HG03045 (cell line): ENCODE results near the gene RIOX2.

Source experiments
- ATAC-seq: cut with Tn5 transposase; IDR thresholded peaks from one replicate; pipeline ENCODE4 v1.9.1; 2021; ENCODE audit warnings: mild to moderate bottlenecking, moderate library complexity; ENCODE audit not compliant: unreplicated experiment

The RIOX2 gene

DNA sequence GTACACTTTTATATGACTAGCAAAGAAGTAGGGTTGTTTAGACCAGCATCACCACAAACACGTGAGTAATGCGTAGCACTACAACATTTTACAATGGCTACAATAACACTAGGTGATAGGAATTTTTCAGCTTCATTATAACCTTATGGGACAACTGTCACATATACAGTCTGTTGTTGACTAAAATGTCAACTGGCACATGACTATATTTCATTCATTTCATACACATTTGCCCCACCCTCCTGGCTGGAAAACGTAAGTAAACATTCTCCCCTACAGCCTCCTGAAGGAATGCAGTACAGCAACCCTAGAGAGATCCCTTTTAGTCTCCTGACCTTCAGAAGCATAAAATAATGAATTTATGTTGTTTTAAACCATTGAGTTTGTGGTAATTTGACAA is 16.2 kb downstream of the RIOX2 start:
- ATAC-seq, result no peak

DNA sequence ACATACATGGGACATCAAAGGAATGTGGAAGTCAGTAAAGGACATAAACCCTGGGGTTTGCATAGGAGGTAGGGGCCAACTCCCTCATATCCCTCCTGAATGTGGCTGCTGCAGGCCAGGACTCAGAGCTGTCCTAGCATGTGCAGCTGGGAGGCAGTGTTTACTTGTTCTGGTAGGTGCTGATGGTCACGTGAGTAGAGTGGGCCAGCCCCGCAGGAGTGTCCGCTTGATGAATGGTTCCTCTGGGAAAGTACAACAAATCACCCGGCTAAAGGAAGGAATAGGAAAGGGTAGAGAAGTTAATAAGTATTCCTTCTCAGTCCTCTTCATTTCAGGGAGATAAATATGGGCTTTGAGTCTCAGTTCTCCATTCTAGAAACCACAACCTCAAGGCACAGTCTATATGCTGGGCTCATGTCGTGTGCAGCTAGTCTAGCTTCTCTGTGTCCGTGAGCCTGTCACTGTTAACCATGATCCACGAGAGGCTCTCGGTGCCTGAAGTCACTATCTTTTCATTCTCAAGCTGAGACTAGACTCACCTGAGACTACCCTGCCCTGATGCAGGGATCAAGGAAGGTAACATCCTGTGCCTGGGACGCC is 17.9 kb downstream of the RIOX2 start:
- ATAC-seq, result no peak

DNA sequence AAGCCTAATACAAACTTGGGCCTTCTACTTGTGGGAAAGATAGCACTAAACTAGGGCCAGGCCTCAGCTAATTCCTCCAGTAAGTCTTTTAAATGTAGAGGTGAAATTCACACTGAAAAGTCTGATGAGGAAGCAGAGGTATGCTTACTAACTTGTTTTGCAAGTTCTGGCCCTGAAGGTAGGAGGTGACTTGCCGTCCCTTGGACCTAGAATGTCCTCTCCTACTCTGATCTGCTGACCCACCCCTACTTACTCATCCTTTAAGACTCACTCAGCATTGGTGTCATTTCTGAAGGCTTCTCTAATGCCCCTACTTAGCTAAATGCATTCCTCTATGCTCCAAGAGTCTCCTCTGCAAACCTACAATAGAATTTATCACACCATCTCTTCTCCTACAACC is 19.4 kb downstream of the RIOX2 start:
- ATAC-seq, result no peak

DNA sequence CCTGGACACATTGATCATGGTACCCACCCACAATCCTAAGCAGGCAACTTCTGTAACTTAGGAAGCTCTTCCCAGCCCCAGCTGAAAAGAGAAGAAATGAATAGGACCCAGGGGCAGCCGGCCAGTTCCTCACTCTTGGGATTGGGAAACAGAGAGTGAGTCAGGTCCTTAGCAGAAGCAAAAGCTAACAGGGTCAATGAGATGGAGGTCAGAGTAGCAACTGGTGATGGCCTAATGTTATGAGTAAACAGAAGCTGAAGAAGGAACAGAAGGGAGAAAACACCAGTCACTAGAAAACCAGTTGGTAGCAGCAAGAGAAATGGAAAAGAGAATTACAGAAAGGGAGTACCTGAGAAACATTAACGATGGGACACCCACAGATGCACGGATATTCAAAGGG is 20.0 kb downstream of the RIOX2 start:
- no peak for ATAC-seq

DNA sequence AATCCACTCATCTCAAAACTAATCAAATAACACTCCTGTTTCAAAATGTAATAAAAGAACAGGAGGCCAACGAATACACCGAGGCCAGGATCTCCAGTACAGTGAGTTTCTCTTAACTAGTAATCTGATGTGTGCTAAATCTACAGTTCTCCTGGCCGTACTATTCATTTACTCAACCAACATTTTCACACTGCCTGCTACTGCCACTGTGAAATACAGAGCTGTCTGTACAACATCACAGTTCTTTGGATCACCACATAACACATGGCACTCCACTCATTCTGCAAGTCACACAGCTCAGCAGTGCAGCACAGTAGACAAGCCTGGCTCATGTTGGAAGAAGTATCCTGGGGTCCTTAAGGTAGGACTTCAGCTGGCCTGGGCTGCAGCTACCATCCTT is 21.9 kb downstream of the RIOX2 start:
- ATAC-seq, result no peak

DNA sequence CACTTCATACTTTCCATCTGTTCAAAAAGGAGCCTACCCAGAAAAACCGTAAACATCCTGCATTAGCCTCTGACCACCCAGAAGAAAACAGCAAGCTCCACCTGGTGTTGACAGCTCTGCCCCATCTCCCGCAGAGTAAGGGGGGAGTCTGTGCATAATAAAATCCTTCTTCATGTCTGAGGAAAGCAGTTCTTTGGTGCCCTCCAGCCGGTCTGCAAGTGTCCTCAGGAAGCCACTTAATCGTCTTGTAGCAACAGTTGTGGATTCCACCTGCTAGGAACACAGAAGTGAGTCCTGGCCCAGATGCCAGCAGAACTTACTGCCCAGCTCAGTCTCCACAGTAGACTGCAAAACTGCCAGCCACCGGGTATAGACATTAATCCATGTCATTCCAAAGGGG is 22.5 kb downstream of the RIOX2 start:
- no peak for ATAC-seq

DNA sequence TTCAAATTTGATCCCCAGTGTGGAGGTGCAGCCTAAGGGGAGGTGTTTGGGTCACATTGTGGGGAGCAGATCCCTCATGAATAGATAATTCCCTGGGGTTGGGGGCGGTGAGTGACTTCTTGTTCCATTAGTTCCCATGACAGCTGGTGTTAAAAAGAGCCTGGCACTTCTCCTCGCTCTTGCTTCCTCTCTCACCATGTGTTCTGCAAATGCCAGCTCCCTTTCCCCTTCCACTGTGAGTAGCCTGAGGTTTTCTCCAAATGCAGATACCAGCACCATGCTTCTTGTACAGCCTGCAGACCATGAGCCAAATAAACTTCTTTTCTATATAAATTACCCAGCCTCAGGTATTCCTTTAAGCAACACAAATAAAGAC is 23.1 kb downstream of the RIOX2 start:
- ATAC-seq, result no peak

DNA sequence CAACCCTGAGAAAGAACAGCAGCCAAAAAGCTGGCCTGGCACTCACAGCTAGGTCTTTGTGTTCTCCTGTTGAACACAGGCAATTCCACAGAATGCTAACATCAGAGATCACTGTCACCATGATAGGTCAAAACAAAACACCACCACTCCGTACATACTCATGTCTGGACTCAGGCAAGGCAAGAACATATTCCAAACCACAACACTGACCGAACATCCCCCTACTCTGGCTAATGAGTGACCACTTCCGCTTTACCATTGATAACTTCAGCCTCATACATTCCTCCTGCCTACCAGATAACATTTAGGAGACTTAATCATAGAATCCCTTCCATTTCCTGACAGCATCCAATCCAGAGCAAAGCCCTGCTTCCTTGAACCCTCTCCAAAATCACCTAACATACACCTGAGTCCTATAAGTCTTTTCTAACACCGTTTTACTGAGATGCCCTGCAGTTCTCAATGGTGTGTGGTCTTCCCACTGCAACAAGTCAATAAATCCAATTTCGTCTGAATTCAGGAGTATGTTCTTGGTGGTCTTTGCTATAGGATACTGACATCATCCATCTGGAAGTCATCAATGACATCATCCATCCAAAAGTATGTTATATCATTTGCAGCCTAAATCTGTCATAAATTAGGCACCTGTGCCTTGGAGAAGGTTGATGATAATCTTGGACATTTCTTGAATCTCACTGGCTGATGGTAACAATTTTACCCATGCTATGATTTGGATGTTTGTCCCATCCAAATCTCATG is 23.7 kb downstream of the RIOX2 start:
- ATAC-seq, result no peak

DNA sequence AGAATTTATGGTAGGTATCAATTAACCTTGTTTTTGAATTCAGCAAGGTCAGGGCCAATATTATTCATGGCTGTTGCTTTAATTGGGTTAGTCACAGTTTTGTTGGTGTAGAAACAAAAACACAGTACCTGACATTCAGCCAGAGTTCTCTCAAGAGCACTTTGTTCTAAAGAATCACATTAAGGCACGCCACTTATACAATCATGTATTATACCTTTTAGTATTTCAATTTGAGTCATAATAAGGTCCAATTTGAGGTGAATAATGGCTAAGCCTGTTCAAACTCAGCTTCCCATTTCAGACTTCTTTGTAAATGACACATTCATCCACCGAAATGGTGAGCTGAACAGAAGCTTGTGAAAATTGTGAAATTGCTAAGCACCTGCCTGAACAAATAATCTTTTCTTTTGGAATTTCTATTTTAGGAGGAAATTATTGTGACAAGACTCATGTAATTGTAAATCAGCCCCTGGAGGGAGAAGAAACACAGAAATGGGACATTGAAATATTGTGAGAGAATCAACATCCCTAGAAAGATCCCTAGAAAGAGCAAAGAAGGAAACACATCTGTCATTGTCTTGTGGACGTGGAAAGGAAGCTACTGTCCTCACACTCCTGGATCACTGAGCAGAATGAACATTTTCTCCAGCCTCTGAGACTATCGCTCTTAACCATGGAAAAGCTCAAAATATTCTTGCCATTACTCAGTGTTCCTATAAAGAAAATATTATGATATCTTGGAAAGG is 29.3 kb downstream of the RIOX2 start:
- ATAC-seq, result no peak

DNA sequence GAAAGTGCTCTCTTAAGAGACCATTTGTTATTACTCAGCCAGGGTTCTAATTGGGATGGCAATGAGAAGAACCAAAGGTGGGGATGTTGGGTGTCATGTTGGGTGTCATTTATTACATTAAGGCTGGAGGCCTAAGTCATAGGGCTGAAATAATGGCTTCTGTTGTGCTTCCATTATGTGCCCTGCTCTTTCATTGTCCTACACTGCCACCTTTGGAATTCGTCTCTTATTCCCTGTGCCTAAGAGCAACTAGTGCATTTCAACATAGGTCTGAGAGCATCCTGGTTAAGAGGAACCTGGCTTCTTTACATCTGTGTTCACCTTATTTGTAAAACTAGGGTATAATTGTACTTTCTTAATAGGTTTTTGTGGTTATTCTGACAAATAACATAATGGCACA is 32.2 kb downstream of the RIOX2 start:
- no peak for ATAC-seq

DNA sequence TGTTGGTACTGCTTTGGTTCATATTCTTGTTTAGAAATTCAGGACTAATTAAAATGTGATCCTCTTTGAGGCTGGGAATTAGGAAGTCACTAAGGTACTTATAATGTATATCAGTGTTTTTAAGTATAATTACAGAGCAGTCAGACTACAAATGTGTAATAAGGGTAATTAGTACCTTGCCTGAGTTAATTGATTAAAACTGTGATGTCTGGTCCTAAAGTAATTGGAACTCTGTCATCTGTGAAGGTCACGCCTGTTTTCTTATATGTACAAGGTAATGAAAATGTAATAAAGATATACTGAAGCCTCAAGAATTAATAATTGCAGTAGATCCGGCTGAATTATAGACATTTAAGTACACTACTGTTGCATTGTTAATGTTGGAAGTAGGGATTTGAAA is 32.8 kb downstream of the RIOX2 start:
- ATAC-seq, result no peak

DNA sequence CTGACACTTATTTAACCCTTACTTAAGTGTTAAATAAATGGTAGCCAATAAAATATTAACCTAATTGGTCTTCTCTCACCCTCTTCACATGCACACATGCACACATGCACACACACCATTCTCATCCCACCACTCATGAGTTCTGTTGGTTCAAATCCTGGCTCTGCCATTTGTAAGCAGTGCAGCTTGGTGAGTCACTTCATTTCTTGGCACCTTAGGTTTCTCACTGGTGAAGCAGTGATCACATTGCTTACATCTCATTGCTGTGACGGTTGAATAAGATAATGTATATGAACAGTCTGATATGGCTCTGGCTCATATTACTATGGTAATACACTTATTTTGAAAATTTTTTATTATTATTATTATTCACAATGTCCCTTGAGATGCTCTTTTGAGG is 33.8 kb downstream of the RIOX2 start:
- ATAC-seq, result no peak

DNA sequence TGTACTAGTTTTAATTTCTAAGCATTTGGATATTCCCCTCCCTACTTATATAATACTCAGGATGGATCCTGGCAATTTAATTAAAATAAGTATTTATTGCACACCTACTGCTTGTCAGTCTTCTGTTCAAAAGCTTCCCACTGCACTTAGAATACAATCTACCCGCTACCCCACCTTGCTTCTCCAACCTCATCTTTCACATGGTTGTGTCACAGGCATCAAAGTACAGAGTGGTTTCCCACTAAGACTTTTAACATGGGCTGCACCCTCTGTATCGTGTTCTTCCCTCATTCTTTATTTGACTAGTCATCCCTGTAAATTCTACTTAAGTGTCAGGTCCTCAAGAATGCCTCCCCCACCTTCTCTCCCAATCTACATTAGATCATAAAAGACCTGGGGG is 35.0 kb downstream of the RIOX2 start:
- ATAC-seq, result no peak

DNA sequence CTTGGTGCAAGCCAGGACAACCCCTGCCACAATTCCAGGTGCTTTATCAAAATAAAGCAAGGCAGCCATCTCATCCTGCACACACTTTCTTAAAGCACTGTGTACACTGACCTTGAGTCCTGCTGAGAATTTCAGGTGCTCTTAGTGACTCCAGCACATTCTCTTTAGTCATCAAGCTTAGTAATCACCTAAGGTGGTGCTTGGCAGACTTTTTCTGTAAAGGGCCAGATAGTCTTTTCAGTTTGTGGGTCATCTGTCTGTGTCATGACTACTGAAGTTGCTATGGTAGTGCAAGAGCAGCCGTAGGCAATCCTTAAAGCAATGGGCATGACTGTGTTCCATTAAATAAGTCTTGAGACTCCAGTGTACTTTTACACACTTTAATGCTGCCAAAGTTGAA is 36.4 kb downstream of the RIOX2 start:
- ATAC-seq, result no peak

DNA sequence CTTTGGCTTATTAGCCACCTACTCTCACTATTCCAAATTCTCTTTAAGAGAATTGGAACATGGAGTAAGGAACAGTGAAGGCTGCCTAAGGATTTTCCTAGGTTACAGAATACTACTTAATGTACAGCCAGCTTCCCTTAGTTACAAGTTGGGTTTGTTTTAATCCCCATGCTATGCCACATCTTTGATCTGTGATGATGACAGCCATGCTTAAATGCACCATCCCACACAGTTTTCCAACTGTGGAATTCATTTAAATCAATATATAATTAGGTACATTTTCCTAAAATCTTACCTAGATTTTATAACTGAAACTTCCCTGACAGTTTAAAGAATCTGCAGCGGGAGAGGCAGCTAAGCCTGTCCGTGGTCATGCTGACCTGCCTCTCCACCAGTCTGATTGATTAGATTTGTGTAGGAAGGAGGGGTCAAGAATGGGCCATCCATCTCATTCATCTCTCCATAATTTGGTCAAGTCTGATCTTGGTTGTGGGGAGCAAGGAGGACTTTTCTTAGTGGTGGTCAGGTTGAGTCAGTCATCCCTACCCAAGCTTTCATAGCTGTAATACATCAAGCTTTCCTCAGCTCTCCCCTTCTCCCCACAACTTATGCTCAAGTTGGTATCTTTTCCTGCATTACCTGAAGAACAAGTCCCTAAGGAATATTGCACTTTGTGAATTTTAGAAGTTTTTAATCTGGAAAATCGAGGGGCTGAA is 37.1 kb downstream of the RIOX2 start:
- no peak for ATAC-seq

DNA sequence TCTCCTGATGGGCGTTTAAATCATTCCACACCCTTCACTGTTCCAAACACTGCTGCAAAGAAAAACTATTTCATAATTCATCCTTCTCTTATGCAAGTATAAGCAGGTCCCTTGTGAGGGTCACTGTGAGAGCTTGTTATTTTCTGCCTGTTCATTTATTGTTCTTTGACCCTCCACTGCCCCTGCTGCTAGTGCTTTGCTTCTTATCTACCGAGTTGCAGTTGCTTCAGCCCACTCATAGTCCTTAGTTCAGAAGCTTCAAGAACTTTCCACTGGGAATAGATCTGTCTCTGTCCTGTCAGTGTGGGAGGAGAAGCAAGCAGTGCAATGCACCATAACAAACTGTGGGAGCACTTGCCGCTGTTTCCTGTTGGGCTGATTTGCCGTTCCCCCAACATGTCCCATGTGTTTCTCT is 39.8 kb downstream of the RIOX2 start:
- no peak for ATAC-seq

DNA sequence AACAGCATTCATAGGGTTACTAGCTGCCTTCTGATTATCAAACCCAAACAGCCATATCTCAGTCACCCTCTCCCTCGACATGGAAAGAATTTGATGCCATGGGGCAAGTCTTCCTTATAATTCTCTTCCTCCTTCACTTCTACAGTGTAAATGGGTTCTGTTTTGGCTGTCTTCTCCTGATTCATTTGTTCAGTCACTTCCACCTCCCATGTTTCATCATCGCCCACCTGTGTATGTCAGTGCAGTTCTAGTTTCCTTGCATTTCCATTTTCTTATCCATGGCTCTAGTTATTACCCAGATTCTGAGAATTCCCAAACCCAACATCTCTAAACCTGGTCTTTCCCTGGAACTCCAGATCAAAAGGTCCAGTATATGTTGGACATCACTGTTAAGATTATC is 41.0 kb downstream of the RIOX2 start:
- ATAC-seq, result no peak

DNA sequence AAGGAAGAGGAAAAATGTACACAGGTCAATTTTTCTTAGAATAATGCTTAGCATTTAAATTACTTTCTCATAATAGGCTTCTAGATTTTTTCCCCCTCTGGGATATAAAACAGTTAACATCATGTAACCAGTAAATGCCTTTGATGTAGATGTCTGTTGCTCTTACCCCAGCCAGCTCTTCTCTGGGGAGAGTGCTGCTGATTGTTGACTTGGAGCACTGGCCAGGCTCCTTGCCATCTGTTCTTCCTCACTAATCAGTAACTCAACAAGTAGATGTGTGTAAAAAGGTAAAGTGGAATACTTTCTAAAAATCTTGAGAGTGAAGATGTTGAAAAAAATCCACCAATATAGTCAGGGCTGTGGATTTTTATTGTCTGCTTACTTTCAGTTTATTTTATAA is 42.2 kb downstream of the RIOX2 start:
- ATAC-seq, result no peak

DNA sequence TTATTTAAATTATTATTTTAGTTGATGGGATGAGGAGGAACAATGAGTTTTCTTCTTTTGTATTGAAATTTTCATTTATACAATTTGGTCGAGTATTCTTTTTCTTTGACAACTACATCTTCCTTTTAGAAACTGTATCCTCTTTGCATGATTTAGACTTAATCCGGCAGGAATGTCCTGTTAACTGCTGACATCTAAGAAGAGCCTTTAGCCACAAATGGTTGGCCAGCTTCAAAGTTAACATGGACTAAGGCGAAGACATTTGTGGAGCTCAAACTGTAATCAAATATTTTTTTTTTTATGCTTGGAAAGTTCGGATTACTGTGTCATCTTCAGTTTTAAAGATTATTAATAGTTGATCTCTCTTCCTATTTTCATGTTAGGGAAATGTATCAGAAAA is 43.2 kb downstream of the RIOX2 start:
- ATAC-seq, result no peak

DNA sequence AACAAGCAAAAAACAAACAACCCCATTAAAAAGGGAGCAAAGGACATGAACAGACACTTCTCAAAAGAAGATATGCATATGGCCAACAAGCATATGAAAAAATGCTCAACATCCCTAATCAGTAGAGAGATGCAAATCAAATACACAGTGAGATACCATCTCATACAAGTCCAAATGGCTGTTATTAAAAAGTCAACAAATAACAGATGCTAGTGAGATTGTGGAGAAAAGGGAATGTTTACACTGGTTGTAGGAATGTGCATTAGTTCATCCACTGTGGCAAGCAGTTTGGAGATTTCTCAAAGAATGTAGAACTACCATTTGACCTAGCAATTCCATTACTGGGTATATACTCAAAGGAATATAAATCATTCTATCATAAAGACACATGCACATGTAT is 44.5 kb downstream of the RIOX2 start:
- no peak for ATAC-seq

DNA sequence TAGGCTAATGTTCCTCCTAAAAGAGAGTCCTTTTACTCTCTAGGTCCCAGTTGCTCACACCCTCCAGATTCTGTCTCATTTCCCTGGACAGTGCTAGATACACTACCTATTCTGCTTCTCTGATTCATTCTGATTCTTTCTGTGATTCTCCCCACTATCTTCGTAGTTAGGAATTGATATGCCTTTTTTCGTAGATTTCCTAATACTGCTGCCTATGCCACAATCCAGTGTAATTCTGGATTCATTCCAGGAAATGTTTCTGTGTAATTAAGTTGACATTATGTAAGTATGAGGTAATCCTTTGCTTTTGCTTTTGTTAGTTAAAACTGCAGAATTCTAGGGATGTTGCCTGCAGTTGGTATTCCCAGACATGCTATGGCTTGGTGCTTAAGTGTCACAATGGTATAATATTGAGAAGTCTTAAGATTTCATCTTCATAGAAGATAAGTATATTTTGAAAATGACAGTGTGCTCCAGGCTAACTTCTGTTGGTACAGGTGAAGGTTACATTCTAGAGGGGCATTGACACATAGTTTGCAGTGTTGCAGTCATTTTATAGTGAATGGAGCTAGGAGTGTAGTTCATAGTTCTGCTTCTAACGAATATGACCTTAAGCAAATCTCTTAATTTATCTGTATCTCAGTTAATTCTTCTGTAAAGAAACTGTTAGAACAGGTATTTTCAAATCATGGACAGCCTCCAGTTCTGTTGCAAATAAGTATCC is 54.3 kb downstream of the RIOX2 start:
- no peak for ATAC-seq
